GM12874 (cell line): Measurements from ENCODE around the gene KCNH3.

Experiments used
- CTCF ChIP-seq: IDR thresholded peaks from 2 replicates; pipeline ENCODE4 v1.5.1; 2011; ENCODE audit warnings: low read depth, mild to moderate bottlenecking, control low read depth, low read length, moderate library complexity; ENCODE audit not compliant: insufficient read depth

KCNH3 gene

GRCh38 chr12:49537752-49538509 lies 899 bp upstream of the KCNH3 start:
- TF ChIP-seq CTCF: 0 out of 2 replicates have a peak, but pooled peaks have one; percentile 14

GRCh38 chr12:49539406-49540228 lies 787 bp downstream of the KCNH3 start:
- TF ChIP-seq CTCF: no peak

GRCh38 chr12:49540229-49541139 lies 1.7 kb downstream of the KCNH3 start:
- TF ChIP-seq CTCF: no peak

- TF ChIP-seq CTCF: no peak
Observed at GRCh38 chr12:49541140-49541861, 2.5 kb downstream of the KCNH3 start.

GRCh38 chr12:49541911-49542505 lies 3.2 kb downstream of the KCNH3 start:
- TF ChIP-seq CTCF: no peak

- TF ChIP-seq CTCF: no peak
Observed at GRCh38 chr12:49542592-49543160, 3.8 kb downstream of the KCNH3 start.
